Measurements from ENCODE around the gene ERAP2.
A peak's percentile ranks its signal among the peaks of the same experiment; 100 is the strongest.
"Not testable (repeated sequence)": the region's sequence is repeated elsewhere in the genome, so short reads cannot be mapped to it uniquely, and the experiment has no call there.

ERAP2 gene, protein sequence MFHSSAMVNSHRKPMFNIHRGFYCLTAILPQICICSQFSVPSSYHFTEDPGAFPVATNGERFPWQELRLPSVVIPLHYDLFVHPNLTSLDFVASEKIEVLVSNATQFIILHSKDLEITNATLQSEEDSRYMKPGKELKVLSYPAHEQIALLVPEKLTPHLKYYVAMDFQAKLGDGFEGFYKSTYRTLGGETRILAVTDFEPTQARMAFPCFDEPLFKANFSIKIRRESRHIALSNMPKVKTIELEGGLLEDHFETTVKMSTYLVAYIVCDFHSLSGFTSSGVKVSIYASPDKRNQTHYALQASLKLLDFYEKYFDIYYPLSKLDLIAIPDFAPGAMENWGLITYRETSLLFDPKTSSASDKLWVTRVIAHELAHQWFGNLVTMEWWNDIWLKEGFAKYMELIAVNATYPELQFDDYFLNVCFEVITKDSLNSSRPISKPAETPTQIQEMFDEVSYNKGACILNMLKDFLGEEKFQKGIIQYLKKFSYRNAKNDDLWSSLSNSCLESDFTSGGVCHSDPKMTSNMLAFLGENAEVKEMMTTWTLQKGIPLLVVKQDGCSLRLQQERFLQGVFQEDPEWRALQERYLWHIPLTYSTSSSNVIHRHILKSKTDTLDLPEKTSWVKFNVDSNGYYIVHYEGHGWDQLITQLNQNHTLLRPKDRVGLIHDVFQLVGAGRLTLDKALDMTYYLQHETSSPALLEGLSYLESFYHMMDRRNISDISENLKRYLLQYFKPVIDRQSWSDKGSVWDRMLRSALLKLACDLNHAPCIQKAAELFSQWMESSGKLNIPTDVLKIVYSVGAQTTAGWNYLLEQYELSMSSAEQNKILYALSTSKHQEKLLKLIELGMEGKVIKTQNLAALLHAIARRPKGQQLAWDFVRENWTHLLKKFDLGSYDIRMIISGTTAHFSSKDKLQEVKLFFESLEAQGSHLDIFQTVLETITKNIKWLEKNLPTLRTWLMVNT

DNA sequence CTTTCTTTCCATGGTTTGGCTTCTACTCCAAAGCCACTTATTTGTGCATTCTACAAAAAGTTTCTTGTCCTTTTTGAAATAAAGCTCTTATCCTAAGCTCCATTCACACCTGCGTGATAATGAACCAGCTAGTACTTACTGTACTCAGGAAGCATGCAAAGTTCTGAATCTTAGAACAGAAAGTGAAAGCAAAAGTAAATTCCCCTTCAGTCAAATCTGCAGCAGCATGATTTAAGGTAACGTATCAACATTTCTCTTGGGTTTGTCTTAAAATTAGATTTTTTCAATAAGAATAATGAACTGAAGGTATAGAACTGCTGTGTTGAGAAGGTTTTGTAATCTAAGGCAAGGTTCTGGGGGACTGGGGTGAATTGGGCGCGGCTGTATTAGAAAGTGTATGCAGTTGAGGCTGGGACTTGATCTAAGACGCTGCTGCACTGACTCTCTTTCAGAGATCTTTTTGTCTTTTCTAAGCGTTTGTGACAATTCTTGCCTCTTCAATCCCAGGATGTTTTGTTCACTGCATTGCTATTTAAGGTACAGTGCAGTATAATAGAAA is at the start of gene ERAP2:
TSS of gene ERAP2 (plus strand) at position 209 of the 559 bp plus-strand sequence. CDS start 3,186 bp downstream, outside the sequence.
- no peak for DNase-seq

DNA sequence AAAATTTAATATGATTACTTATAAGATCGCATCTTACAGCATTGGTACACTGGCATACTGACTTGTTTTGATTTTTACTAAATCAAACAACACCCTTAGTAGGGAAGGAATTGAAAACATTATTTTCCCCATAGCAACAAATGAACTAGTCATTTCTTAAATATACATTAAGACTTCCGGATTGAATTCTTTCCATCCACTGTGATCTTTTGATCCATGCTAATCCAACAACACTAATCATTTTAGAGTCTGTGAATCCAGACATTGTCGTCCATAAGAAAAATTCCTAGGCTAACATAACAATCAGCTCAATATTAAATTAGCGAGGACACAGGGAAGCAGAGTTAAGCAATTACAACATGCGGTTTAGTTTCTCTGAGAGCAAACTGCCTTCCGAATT is 47.0 kb upstream of the ERAP2 start:
- no peak for DNase-seq

DNA sequence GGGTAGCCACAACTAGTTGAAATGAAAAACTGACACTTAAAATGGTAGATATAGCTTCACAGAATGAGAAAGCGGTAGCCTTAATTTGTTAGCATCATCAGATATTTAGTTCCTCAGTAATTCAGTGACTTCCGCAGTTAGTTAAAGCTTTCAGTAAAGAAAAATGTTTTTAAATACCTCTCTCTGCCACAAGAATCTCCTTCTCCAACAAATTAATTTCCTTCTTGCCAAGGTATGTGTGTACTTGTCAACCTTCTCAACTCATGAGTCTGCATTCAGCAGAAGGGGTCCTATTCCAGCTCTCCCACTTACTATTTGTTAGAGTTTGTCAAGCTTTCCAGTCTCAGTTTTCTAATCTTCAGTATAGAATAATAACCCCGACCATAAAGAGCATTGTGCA is 42.3 kb upstream of the ERAP2 start:
- no peak for DNase-seq

DNA sequence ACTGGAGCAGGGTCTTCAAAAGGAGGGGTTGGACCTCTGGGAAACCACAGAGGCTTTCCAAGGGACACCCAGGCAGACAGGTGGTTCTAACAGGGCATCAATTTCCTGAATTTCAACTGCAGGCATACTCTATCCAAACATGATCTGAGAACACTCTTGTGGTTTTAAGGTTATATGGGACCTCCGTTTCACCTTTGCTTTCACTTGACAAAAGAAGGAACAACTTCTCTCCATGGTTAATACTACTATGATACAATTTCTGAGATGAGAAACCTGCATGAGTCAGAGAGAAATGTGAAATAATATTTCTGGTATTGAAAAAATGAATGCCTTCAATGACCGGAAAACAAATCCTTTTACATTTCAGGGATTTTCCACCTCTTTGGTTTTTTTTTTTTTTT is 40.5 kb upstream of the ERAP2 start:
- DNase-seq = no peak

DNA sequence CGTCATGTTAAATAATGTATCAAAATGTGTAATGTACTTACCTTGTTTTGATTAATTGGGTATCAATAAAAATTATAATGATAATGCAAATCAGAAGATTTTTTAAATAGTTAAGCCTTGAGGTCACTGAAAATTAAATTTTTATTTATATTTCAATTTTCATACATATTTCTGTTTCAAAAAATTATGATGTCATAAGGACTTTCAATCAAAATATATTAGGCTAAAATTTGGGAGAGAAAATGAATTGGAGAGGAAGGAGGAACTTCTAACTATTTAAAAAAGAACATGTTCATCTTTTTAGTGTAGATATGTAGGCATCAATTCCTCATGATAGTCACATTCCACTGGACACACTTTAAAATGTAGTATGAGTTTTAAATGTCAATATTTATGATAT is 39.5 kb upstream of the ERAP2 start:
- no peak for DNase-seq

DNA sequence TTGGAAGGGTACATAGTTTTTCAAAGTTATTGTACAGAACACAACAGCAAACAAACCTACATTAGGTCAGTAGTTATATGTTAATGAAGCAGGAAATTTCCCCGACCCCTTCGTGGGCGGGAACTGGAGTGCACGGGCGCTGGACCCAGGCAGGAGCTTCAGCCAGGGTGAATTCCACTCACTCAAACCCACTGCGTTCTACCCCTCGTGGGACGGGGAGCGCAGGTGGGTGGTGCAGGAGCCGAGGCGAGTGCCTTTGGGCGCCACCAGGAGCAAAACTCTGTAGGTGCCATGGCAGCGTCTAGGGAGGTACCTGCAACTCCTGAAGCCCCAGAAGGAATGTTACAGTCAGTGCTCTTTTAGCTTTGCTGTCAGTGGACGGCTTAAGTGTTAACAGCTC is 39.0 kb upstream of the ERAP2 start:
- no peak for DNase-seq

DNA sequence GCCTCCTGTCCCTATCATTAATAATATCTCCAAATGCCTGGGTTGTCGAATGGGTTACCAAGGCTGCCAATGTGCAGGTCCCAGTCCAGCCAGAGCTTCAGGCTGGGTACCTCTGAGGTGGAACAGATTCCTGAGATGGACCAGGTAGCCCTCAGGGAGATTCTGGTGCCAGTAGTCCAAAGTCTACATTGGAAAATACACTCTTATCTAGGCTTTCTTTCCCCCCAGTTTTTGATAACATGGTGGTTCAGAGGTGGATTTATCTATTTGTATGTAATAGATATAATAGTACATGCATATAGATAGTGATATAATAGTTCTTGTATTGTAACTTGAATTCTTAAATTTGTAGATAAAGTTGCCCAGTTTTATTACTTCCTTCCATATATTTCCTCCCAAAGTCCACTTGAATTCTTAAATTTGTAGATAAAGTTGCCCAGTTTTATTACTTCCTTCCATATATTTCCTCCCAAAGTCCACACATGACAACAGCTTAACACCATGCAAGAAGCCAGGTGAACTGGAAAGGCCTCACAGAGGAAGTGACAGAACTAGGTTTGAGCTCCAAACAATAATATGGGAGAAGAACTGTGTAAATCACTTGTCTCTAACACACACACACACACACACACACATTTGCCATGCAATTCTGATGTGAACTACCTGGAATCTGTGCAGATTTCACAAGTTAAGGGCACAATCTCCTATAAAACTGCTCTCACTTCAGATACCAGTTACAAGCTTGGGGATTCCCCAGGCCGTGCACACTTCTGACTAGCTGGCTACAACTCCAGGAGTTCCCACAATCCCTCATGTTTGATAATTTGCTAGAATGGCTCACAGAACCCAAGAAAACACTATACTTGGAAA is 37.9 kb upstream of the ERAP2 start:
- DNase-seq = no peak

DNA sequence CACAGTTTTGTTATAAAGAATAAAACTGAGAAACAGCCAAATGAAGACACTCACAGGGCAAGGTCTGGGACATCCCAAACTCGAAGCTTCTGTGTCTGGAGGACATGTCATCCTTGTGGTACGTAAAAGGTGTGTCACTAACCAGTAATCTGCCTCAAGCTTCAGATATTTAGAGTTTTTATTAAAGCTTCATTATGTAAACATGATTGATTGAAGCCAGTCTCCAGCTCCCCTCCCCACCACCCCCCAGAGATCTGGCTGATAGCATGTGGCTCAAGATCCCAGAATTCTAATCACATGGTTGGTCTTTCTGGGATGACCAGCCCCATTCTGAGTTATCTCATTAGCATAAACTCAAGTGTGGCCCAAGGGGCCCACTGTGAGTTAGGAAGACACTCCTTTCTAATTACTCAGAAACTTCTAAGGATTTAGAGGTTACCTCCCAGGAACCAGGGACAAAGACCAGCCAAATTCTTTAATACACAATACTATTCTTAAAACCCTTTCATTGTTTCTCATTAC is 37.2 kb upstream of the ERAP2 start:
- DNase-seq = no peak

DNA sequence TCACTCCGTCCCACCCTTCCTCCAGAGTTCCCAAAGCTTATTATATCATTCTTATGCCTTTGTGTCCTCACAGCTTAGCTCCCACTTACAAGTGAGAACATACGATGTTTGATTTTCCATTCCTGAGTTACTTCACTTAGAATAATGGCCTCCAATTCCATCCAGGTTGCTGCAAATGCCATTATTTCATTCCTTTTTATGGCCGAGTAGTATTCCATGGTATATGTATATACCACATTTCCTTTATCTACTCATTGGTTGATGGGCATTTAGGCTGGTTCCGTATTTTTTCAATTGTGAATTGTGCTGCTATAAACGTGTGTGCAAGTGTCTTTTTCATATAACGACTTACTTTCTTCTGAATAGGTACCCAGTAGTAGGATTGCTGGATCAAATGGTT is 34.4 kb upstream of the ERAP2 start:
- DNase-seq = not testable (repeated sequence)

DNA sequence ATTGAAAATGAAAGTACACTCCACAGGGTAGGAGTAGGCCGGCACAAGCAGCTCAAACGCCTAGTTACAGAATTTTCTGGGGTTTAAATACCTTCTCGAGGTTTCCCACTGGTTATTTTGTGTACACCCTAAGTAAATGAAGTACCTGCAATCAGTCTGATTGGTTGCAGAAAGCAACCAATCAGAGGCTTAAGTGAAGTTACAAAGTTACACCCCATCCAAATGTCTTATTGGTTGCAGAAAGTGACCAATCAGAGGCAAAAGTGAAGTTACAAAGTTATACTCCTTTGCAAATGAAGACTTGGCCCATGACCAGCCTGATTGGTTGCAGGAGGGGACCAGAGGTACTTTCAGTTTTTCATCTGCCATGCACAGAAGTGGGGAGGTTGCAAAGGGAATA is 33.2 kb upstream of the ERAP2 start:
- DNase-seq = no peak

DNA sequence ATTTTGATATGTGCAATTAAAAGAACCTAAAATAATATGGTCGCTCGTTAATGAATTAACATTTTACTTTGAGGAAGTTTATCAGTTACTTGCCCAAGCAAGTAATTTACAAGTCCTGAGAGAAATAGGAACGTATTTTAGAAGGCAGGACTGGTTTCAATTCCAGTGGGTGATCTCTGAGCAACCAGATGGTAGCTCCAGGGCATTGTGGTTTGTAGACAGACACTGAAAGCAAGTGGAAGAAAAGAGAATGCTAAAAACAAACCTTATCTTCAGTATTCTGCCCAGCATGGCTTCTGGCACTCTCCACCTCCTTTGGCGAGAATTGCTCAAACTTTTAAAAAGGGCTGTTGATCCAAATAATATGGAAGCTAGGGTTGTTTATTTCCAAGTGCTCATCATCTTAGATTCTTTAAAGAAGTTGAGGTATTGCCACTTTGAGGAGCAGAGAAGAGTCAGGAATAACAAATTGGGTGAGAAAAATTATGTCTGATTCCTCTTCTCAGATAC is 31.8 kb upstream of the ERAP2 start:
- DNase-seq = no peak

DNA sequence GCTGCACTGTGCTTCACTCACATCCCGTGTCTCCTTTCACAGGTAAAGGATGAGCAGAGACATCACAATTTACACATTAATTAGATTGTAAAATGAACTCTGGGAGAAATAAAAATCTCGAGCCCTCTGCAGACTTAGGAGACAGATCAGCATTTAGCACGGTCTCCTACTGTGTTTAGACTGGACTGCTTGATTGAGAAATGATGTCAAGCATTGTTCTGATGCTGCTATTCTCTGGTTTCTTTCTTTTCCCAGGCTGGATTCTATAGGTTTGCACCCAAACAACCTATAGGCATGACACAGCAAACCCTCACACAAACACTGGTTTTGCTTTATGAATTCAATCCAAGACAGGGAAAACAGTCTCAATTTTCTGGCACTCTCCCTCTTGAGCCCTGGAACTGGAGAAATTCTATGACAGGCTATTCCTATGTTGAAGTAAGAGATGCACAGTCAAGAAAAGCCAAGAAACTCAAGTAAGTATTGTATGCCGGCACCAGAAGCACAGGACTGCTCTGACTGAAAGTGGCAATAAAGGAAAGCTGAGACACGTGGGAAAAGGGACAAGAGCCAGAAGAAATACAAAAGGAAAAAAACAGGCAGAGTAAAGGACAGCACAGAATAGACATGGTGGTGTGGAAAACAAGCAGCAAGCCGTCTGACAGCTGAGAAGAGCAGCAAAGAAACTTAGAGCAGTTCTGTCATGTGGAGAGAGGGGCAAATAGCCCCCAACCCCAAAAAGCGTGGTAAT is 24.8 kb upstream of the ERAP2 start:
- no peak for DNase-seq

DNA sequence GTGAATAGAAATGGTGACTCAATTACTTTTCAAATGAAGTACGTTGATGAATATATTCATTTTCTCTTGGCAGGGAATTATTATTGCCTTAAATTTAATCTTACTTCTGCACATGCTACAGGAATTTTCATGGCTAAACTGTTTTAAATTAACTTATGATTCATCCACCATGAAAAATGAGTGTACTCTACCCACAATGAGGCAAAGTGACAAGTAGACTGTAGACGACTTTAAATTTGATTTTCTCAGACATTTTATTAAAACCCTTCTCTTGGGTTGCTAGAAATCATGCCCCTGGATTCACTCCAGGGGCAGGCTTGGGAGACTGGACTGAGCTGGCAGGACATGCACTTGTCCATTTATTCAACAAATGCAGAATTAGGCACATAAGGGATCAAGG is 23.5 kb upstream of the ERAP2 start:
- no peak for DNase-seq

DNA sequence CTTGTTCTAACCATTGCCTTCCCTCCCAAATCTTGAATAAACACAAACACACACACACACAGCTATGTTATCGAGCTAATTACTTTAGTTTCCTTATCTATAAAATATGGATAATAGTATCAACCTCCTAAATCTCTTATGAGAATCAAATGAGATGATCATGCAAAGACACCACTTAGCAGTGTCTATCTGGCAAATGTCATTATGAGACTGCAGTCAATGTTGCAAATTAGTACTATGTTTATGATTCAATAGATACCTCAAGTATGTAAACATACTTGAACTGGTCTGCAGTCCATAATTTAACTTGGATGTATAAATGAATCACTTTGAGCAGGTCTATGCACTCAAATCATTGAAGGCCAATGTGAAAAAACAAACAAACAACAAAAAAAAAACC is 22.2 kb upstream of the ERAP2 start:
- DNase-seq = no peak

DNA sequence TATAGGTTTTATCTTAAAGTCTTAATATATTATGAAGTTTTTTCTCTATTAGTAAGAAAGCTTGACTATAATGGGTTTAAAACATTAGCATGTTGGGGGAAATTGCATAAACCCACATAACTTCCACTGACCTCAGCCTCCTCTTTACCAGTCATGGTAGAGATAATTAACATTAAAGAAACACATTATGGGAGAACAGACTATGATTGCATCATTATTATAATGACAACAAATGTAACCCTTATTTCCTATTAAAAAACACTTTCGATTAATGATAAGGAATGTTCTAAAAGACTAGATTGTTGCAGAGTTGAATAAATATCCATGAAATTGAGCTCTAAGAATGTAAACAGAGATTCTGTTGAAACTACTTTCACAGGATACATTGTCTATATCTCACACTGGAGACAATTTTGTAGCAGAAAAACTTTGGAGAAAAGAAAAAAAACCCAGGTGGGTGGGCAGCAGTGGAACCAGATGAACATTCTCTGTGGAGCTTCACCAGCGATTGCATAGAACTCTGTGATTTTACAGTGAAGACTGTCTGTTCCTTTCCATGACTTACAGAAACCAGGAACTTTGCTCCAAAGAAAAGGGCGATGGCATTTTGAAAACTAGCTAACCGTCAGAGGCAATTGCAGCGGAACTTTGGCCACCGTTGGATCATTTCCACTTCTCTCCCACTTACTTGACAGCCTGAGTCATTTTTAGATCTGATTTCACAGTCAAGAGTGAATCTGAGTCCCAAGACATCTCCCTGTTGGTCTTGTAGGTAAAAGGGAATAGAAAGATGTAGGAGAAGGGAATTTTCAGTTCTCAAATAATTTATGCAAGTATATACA is 21.0 kb upstream of the ERAP2 start:
- no peak for DNase-seq

DNA sequence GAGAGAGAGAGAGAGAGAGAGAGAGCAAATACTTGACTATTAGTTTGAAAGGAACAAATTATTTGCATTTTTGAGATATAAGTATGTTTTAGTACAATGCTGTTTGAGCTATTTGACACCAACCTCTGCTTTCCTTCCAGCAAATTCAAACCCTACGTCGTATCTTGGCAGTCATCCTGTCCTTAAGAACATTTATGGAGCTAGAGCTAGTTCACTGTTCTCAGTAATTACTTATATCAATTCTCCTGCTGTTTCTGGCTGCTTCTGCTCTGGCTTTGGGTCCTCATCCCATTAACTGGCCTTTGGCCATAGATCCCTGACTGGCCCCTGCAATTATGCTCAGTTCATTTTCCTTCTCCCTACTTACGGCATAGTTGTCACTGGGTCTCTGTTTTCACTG is 19.9 kb upstream of the ERAP2 start:
- DNase-seq = peak; percentile 1

DNA sequence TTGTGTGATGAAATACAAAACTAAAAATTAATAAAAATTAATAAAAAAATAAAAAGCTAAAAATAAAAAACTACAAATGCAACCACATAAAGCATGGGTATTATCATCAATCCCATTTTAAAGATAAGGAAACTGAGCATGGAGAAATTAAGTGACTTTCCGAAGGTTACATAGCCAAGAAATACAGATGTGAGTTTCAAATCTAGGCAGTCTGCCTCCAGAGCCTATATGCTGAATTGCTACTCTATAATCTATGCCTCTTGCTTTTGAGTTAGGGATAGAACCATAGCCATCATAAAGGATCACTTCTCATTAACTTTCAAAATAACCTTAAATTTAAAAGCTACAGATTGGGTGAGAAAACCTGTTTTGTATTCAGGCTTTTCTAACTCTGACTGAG is 18.8 kb upstream of the ERAP2 start:
- no peak for DNase-seq

DNA sequence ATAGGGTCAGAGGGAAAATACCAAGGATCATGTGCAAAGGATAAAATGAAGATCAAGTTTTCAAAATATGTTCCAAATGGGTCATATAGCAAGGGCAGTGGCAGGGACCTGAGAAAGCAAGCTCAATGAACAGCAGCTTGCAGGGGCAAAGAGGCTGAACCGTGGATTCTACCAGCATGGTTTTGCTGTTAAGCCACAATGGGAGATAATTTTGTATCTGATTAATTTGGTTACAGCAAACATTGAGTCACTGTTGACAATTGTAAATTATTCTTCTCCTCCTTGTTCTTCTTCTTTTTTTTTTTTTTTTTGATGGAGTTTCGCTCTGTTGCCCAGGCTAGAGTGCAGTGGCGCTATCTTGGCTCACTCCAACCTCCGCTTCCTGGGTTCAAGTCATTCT is 18.4 kb upstream of the ERAP2 start:
- DNase-seq = no peak

DNA sequence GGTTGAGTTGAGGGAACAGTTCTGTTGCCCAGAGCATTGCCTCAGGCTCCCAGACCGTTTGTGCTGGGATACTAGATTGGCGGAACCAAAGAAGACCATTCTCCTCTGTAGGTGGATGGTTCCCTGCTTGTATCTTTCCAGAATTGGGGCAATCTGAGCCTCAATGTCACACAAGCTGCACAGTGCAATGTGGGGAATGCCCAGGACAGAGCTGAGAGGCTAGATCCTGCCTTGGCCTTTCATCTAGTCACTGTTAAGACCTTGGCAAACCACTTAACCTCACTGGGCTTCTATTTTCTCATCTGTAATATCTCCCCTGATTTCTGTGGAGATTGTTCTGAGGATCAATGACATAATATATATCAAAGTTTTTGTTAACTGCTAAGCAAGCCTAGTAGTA is 16.9 kb upstream of the ERAP2 start:
- DNase-seq = no peak

DNA sequence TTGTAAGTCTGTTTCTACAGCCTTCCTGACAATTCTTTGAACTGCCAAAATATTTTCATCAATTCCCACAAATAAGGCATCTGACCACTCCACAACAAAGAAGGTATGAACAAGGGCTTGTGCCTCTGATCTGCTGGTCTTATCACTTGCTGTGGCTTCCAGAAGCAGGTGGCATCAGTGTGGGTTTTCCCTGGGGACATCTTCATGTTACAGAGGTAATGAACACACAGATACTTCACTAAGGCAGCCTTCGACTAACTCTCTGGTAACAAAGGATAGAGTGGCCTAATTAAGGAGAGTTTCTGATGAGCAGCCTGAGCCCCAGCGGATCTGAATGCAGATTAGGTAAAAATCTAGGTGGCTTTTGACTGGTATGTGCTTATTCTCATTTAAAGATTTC is 15.2 kb upstream of the ERAP2 start:
- DNase-seq = peak; percentile 86

DNA sequence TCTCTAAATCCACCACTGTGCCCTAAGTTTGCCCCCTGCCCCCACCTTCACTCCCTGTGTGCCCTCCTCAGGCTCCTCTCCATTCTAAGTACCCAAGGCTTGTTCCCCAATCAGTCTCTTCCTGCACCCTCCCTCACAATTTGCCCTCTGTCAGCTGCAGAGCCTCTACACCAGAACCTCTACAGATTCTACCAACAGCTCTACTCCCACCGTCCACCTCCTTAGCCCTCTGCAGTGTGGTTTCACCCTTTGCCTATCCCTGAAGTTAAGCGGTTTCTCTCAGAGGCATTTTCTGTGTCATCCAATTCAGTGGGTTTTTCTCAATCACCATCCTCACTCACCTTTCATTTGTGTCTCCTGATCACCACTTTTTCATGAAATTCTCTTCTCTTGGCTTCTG is 13.2 kb upstream of the ERAP2 start:
- DNase-seq = no peak

Data from NCI-H2171 treated with DMSO at 0.1 percent for 48 hours (cell line).